ENCODE measurements around the gene CLEC12A.

GRCh38 chr12:9975614-9976013 lies 4.4 kb downstream of the CLEC12A start:
- TF ChIP-seq CTCF (IDR thresholded peaks at IDR 0.05), result no peak
- no peak for TF ChIP-seq POLR2A (IDR thresholded peaks at IDR 0.05)
- TF ChIP-seq EP300 (IDR thresholded peaks at IDR 0.05), result no peak
- TF ChIP-seq POLR2AphosphoS5 (IDR thresholded peaks at IDR 0.05), result no peak
